Epidermal melanocyte (primary cell): Measurements from ENCODE around the gene MTREX.

Experiments
- DNase-seq: peaks from one replicate; pipeline ENCODE4 v3.0.0; 2011; ENCODE audit warnings: low spot score; ENCODE audit not compliant: insufficient read length

The MTREX gene

DNA sequence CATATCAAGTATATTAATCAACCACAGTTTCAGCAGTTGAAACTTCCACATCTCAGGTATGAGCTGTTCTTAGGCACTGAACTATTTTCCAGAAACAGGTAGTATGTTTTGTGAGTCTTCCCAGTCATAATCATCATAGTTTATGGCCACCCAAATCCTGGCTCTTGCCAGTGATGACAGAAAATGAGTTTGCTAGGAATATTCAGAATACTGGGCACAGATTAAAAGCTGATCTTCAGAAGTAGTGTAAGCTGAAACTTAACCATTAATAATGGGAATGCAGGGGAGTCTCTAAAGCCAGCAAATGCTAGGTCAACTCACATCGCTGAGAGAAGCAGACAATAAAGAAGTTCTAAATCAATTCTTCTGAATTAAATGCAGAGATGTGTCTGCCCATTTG, 162.5 kb downstream of the MTREX start:
- no peak for DNase-seq

- DNase-seq = no peak
These were observed 163.7 kb downstream of the MTREX start for GRCh38 chr5:55471468-55471867.

- DNase-seq = no peak
These were observed 164.9 kb downstream of the MTREX start for GRCh38 chr5:55472642-55473041.
